PC-3 (cell line): ENCODE data around the gene N4BP2L2.

Experiments
- CTCF ChIP-seq: fragments of 300-600 bp; sonication (generic); conservative IDR thresholded peaks from 2 replicates; pipeline ENCODE4 v1.5.1; 2017; ENCODE audit warnings: antibody characterized with exemption, low read depth, mild to moderate bottlenecking, low read length
- EZH2 ChIP-seq: fragments of 300-600 bp; sonication (generic); IDR thresholded peaks from one replicate; pipeline ENCODE4 v1.6.1; 2017; ENCODE audit warnings: antibody characterized with exemption, mild to moderate bottlenecking, low read length; ENCODE audit not compliant: unreplicated experiment
- EZH2phosphoT487 ChIP-seq: fragments of 300-600 bp; sonication (generic); IDR thresholded peaks from 2 replicates; pipeline ENCODE4 v1.6.1; 2018; ENCODE audit warnings: mild to moderate bottlenecking, antibody characterized with exemption, low read length, borderline replicate concordance

GRCh38 chr13:32555613-32556012, 17.0 kb upstream of the N4BP2L2 start:
- TF ChIP-seq CTCF (no peak), EZH2 (no peak), EZH2phosphoT487 (no peak)
